HepG2 (cell line): ENCODE measurements around the gene STARD13. TPM values are rescaled to one million over a fixed set of nuclear protein-coding genes. Genes with fewer than 3 reads are reported as not detected.

ENCODE experiments used
- ATAC-seq: fragments of 200-7000 bp; cut with Tn5 transposase; 3 replicates; pipeline ENCODE4 v1.9.1; 2020; ENCODE audit warnings: mild to moderate bottlenecking, moderate library complexity
- BruUV-seq: library from RNA; stranded (reverse); fragments of 400-500 nt; replicated peaks from 2 replicates; lab custom pipeline; 2021; lab: Mats Ljungman, UMichigan
- CTCF ChIA-PET: fragments of 300-600 bp; formaldehyde crosslinking; extraction: SDS; loops from one replicate; lab custom pipeline; 2021; ENCODE audit warnings: low total read pairs, inconsistent platforms, low intra/inter-chr PET ratio; lab: Yijun Ruan, JAX
- POLR2A ChIA-PET: fragments of 350-600 bp; sonication (Branson Sonifier 250); formaldehyde crosslinking; loops from one replicate; lab custom pipeline; 2020; ENCODE audit warnings: antibody characterized with exemption, inconsistent platforms; lab: Yijun Ruan, JAX
- DNase-seq: peaks from one replicate; pipeline ENCODE4 v3.0.0-alpha.2; 2015; ENCODE audit warnings: low spot score
- FAIRE-seq: peaks from 3 replicates; lab custom pipeline; 2011; peaks lifted over from hg19 to GRCh38; lab: Jason Lieb, UNC
- H2AFZ ChIP-seq: one replicate; pipeline ENCODE4 v1.6.1; 2011; ENCODE audit warnings: low read length, inconsistent platforms
- H3K27ac ChIP-seq: fragments of 300-600 bp; 3 replicates; pipeline ENCODE4 v1.8.0; 2011; ENCODE audit warnings: mixed run types, mild to moderate bottlenecking, mixed read lengths, low read length, inconsistent platforms; ENCODE audit not compliant: insufficient read depth; ENCODE audit errors: extremely low read length
- H3K27me3 ChIP-seq, 2 experiments: fragments of 200-600 bp in 1 of 2; 2 replicates in 1 of 2; 3 replicates in 1 of 2; pipeline versions ENCODE4 v1.6.0 to v1.8.0; 2011; ENCODE audit warnings: low read length in 2 of 2, mild to moderate bottlenecking in 2 of 2, moderate library complexity in 2 of 2, inconsistent platforms in 1 of 2; ENCODE audit not compliant: insufficient read depth in 2 of 2, control insufficient read depth in 1 of 2
- H3K36me3 ChIP-seq, 2 experiments: fragments of 200-600 bp in 1 of 2; replicated peaks in 1 of 2; 2 replicates in 1 of 2; 3 replicates in 1 of 2; pipeline versions ENCODE4 v1.5.1 to v1.8.0; 2011; ENCODE audit warnings: low read length in 2 of 2, inconsistent platforms in 1 of 2; ENCODE audit not compliant: insufficient read depth in 2 of 2, control insufficient read depth in 1 of 2
- H3K4me1 ChIP-seq: 2 replicates; pipeline ENCODE4 v1.5.1; 2012; ENCODE audit warnings: low read length, inconsistent platforms; ENCODE audit not compliant: insufficient read depth
- H3K4me2 ChIP-seq: 2 replicates; pipeline ENCODE4 v1.6.0; 2011; ENCODE audit warnings: low read depth, low read length, inconsistent platforms
- H3K4me3 ChIP-seq, 3 experiments: fragments of 200-600 bp in 1 of 3; sonication (generic), shearing (Covaris generic) in 1 of 3; replicated peaks in 1 of 3; 2 replicates each; pipeline ENCODE4 v1.5.1; 2011 to 2016; ENCODE audit warnings: low read length in 3 of 3, inconsistent platforms in 2 of 3, low read depth in 2 of 3, mild to moderate bottlenecking in 2 of 3, control low read depth in 1 of 3, mixed read lengths in 1 of 3; ENCODE audit not compliant: insufficient read depth in 1 of 3
- H3K79me2 ChIP-seq: one replicate; pipeline ENCODE4 v1.6.1; 2011; ENCODE audit warnings: low read length, inconsistent platforms; ENCODE audit not compliant: insufficient read depth
- H3K9ac ChIP-seq: 2 replicates; pipeline ENCODE4 v1.6.0; 2011; ENCODE audit warnings: mild to moderate bottlenecking, low read depth, low read length, inconsistent platforms; ENCODE audit not compliant: insufficient read depth
- H3K9me3 ChIP-seq: 2 replicates; pipeline ENCODE4 v1.5.1; 2012; ENCODE audit warnings: mild to moderate bottlenecking, low read length
- H4K20me1 ChIP-seq: 2 replicates; pipeline ENCODE4 v1.6.0; 2011; ENCODE audit warnings: inconsistent platforms, mild to moderate bottlenecking, low read length, moderate library complexity; ENCODE audit not compliant: insufficient read depth
- IKZF5 ChIP-seq: IDR thresholded peaks from 2 replicates; pipeline ENCODE4 v1.6.1; 2018; ENCODE audit warnings: missing genetic modification reagents, mild to moderate bottlenecking, missing compliant biosample characterization
- RBAK ChIP-seq: sonication (generic); formaldehyde crosslinking; IDR thresholded peaks from 2 replicates; pipeline ENCODE4 v1.5.1; 2020; ENCODE audit warnings: mild to moderate bottlenecking, missing genetic modification reagents
- SMARCC2 ChIP-seq: fragments of 450-650 bp; IDR thresholded peaks from 2 replicates; pipeline ENCODE4 v1.6.1; 2017; ENCODE audit warnings: antibody characterized with exemption, mild to moderate bottlenecking
- SMYD3 ChIP-seq: sonication (generic); formaldehyde crosslinking; IDR thresholded peaks from 2 replicates; pipeline ENCODE4 v1.8.1; 2023; ENCODE audit warnings: mild to moderate bottlenecking, missing genetic modification reagents
- TFAP4 ChIP-seq: sonication (generic); IDR thresholded peaks from 2 replicates; pipeline ENCODE4 v1.6.1; 2016; ENCODE audit warnings: low read depth, borderline replicate concordance
- ZNF225 ChIP-seq: sonication (generic); formaldehyde crosslinking; IDR thresholded peaks from 2 replicates; pipeline ENCODE4 v1.4.0; 2020; ENCODE audit warnings: mild to moderate bottlenecking, missing genetic modification reagents
- ZNF34 ChIP-seq: sonication (generic); formaldehyde crosslinking; IDR thresholded peaks from 2 replicates; pipeline ENCODE4 v1.4.0; 2020; ENCODE audit warnings: mild to moderate bottlenecking, missing genetic modification reagents, borderline replicate concordance
- ZNF451 ChIP-seq: sonication (generic); formaldehyde crosslinking; IDR thresholded peaks from 2 replicates; pipeline ENCODE4 v1.5.0; 2020; ENCODE audit warnings: mild to moderate bottlenecking, missing genetic modification reagents
- ZNF674 ChIP-seq: sonication (generic); formaldehyde crosslinking; IDR thresholded peaks from 2 replicates; pipeline ENCODE4 v1.5.0; 2020; ENCODE audit warnings: low read depth, mild to moderate bottlenecking, missing genetic modification reagents
- ZNF713 ChIP-seq: sonication (generic); formaldehyde crosslinking; IDR thresholded peaks from 2 replicates; pipeline ENCODE4 v1.4.0; 2020; ENCODE audit warnings: mild to moderate bottlenecking, missing genetic modification reagents
- ZSCAN30 ChIP-seq: sonication (generic); formaldehyde crosslinking; IDR thresholded peaks from 2 replicates; pipeline ENCODE4 v1.5.0; 2020; ENCODE audit warnings: mild to moderate bottlenecking, missing genetic modification reagents
- WGBS: methylation state at CpG from one replicate; pipeline ENCODE4 v1.1.6; 2017; ENCODE audit warnings: low lambda C conversion rate; 5-methylcytosine and 5-hydroxymethylcytosine counted together
- in situ Hi-C: cut with HindIII; loops from 2 replicates; pipeline ENCODE4 v1.10.0; 2017; ENCODE audit warnings: low pct_unique_long_range_greater_than_20kb; ENCODE audit not compliant: extremely low pct_ligation_motif_present
- intact Hi-C: fragments of 100-400 bp; cut with micrococcal nuclease; formaldehyde crosslinking; loops from one replicate; pipeline ENCODE4 v1.10.0; 2022; ENCODE audit not compliant: unreplicated experiment
- polyA plus RNA-seq, 8 experiments: library from polyadenylated mRNA; depleted of rRNA in 3 of 8; stranded (reverse) in 7 of 8; unstranded in 1 of 8; fragments of >200 nt; fragmentation: Illumina TruSeq in 4 of 8; extraction: Trizol in 4 of 8; gene quantifications; 2 replicates each; pipeline versions ENCODE4 v1.2.1 to v1.2.3, GENCODE V29; 2011 to 2016; ENCODE audit warnings: low read depth in 4 of 8, missing spikeins in 1 of 8, mixed read lengths in 1 of 8; ENCODE audit not compliant: insufficient read depth in 1 of 8
- total RNA-seq, 5 experiments: library from RNA; depleted of rRNA; stranded (reverse); fragments of >200 nt; fragmentation: Illumina TruSeq; extraction: Trizol; gene quantifications; 2 replicates each; pipeline ENCODE4 v1.2.3, GENCODE V29; 2016; ENCODE audit warnings: low read depth in 1 of 5
- TF ChIP-seq, protein P1 (sequence below): sonication (generic); formaldehyde crosslinking; IDR thresholded peaks from 2 replicates; pipeline ENCODE4 v1.4.0; 2020; ENCODE audit warnings: low read depth, mild to moderate bottlenecking, missing genetic modification reagents
- TF ChIP-seq, protein P2 (sequence below): sonication (generic); formaldehyde crosslinking; IDR thresholded peaks from 2 replicates; pipeline ENCODE4 v1.4.0; 2020; ENCODE audit warnings: missing genetic modification reagents

The STARD13 gene
- total and polyA plus RNA-seq, 2 of the 13 experiments (the other 11 are each of a cell fraction or from before 2014, with no cell fraction given): 12.8 to 14.3 TPM

DNA sequence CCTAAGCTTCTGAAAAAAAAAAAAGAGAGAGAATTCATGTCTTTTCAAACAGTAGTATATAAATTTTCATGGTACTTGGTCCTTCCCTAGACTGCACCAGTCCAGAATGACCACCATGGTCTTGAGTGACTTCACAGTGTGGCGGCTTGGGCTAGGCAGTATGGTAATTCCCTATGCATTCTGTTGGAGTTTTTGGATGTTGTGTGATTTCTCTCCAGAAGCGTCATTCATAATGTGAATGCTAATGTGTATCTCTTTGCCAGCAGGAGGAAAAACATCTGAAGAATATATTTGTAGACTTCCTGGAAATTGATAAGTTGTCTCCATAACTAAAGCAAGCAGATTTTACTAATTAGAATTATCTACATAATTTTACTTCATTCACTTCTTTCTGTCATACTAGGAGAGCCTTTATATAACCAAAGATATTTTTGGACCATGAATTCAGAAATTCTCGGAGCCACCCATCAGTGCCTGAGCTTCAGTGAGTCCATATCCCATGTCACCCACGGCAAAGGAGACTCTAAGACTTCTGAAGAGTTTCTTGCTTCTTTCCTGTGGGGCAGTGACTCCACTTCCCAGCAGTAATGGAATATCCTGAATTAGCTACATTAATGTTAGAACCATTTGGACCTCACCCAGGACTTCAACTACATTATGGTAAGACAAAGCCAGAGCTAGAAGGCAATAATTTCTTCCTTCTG is 8.4 kb downstream of the STARD13 start:
- WGBS: 99% methylated on average over 4 of the region's 4 CpGs
- BruUV-seq: no TSS peak
- Histone ChIP-seq H3K4me3 (no peak overlapping the region), H4K20me1 (no peaks in the 10 kb centered on the region), H3K27ac (no peak overlapping the region), H2AFZ (no peak overlapping the region), H3K9me3 (no peaks in the 10 kb centered on the region), H3K27me3 (no peaks in the 10 kb centered on the region), H3K79me2 (peaks cover 44% of the 10 kb centered on the region), H3K4me1 (peaks cover 72% of the 10 kb centered on the region), H3K36me3 (peaks cover 3 to 4% of the 10 kb centered on the region in 2 experiments; a peak in 3 of 5 replicates), H3K4me2 (no peak overlapping the region), H3K9ac (no peak overlapping the region)
- FAIRE-seq (no peak), DNase-seq (no peak), ATAC-seq (no peak)
- TF ChIP-seq, protein P1, sequence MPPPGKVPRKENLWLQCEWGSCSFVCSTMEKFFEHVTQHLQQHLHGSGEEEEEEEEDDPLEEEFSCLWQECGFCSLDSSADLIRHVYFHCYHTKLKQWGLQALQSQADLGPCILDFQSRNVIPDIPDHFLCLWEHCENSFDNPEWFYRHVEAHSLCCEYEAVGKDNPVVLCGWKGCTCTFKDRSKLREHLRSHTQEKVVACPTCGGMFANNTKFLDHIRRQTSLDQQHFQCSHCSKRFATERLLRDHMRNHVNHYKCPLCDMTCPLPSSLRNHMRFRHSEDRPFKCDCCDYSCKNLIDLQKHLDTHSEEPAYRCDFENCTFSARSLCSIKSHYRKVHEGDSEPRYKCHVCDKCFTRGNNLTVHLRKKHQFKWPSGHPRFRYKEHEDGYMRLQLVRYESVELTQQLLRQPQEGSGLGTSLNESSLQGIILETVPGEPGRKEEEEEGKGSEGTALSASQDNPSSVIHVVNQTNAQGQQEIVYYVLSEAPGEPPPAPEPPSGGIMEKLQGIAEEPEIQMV (CRISPR knock-in tag): no peak
- TF ChIP-seq SMYD3 (CRISPR knock-in tag): no peak
- TF ChIP-seq ZNF674 (CRISPR knock-in tag): no peak
- TF ChIP-seq ZNF34: no peak
- TF ChIP-seq SMARCC2: no peak
- TF ChIP-seq ZNF225 (CRISPR knock-in tag): no peak
- TF ChIP-seq ZSCAN30: no peak
- TF ChIP-seq IKZF5: no peak
- TF ChIP-seq RBAK (CRISPR knock-in tag): no peak
- TF ChIP-seq TFAP4: no peak
- TF ChIP-seq, protein P2, sequence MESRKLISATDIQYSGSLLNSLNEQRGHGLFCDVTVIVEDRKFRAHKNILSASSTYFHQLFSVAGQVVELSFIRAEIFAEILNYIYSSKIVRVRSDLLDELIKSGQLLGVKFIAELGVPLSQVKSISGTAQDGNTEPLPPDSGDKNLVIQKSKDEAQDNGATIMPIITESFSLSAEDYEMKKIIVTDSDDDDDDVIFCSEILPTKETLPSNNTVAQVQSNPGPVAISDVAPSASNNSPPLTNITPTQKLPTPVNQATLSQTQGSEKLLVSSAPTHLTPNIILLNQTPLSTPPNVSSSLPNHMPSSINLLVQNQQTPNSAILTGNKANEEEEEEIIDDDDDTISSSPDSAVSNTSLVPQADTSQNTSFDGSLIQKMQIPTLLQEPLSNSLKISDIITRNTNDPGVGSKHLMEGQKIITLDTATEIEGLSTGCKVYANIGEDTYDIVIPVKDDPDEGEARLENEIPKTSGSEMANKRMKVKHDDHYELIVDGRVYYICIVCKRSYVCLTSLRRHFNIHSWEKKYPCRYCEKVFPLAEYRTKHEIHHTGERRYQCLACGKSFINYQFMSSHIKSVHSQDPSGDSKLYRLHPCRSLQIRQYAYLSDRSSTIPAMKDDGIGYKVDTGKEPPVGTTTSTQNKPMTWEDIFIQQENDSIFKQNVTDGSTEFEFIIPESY: no peak
- no peak for TF ChIP-seq ZNF451
- TF ChIP-seq ZNF713 (CRISPR knock-in tag): no peak
- intact Hi-C loops: no loop called here
- in situ Hi-C loops: no loop called here
- ChIA-PET POLR2A (interaction anchor here (2.7 kb wide), 1 partner anchor 9 kb away, joined by 12 read pairs; the partner anchor contains the start of gene STARD13), CTCF (no interaction called here)
